Measurements from ENCODE around the gene TCTN2.

DNA sequence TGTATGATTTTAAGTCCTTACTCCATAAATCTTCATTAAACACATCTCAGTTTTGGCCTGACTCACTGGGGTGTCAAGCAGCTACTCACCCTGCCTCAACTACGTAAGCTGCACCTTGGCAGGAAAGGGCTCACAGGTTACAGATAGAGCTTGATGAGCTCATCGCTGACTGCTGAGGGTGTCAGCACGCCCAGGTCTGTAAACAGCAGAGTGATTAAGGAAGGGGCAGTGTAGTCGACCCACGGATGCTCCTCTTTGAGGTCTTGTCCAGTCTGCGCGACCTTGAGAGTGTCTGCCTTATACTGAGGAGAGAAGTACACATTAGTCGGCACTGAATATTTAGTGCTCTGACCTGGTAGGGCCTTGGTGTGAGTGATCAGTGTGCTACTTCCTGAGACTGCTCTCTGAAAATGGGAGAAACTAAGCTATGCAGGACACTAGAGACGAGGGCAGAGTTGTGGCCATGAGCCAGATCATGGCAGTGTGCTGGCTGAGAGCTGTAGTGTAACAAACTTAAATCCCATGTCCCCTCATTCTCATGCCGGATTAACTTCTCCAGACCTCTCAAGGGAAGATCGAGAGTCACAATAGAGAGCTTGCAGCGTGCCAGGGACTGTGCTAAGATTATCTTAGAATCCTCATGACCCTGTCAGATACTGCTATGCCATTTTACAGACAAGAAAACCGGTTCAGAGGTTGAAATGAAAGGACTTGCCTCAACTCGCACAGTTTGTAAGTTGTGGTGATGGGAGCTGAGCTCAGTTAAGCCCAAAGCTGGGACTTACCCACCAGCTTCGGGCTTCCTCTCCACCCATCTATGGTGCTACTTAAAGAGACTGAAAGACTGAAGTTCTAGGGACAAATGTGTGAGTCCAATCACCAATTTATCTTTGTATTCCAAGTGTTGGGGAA is 49.0 kb upstream of the TCTN2 start:
- no peak for TF ChIP-seq GATA2 (IDR thresholded peaks at IDR 0.05; ENCODE audit: low read depth, low read length)
- TF ChIP-seq GATA3 (IDR thresholded peaks at IDR 0.05; ENCODE audit: low read depth, low read length) = no peak

All from SH-SY5Y (cell line).